WTC11 (cell line): ENCODE measurements around the gene KRT34. TPM values are rescaled to one million over a fixed set of nuclear protein-coding genes. Genes with fewer than 3 reads are reported as not detected.

Experiments used
- ATAC-seq: fragments of 200-7000 bp; cut with Tn5 transposase; 2 replicates; pipeline ENCODE4 v1.10.0; 2021; ENCODE audit warnings: mild to moderate bottlenecking, moderate library complexity
- CTCF ChIA-PET: fragments of 300-600 bp; sonication (Branson Sonifier 250); formaldehyde crosslinking; loops from one replicate; lab custom pipeline; 2021; ENCODE audit warnings: antibody characterized with exemption; lab: Charles Lee
- POLR2A ChIA-PET: fragments of 350-600 bp; sonication (Branson Sonifier 250); formaldehyde crosslinking; loops from one replicate; lab custom pipeline; 2021; ENCODE audit warnings: antibody characterized with exemption; lab: Charles Lee
- DNase-seq: peaks from one replicate; pipeline ENCODE4 v3.0.0; 2021; ENCODE audit warnings: low spot score
- H3K27ac Mint-ChIP-seq: 2 replicates; pipeline ENCODE4 v1.8.0; 2021; ENCODE audit warnings: mixed read lengths
- H3K27me3 Mint-ChIP-seq: 2 replicates; pipeline ENCODE4 v1.8.0; 2021; ENCODE audit warnings: low read depth, mild to moderate bottlenecking, moderate library complexity, mixed read lengths
- H3K36me3 Mint-ChIP-seq: 2 replicates; pipeline ENCODE4 v1.8.0; 2021; ENCODE audit warnings: mixed read lengths
- H3K4me1 Mint-ChIP-seq: 2 replicates; pipeline ENCODE4 v1.8.0; 2022; ENCODE audit warnings: mixed read lengths
- H3K4me3 Mint-ChIP-seq: 2 replicates; pipeline ENCODE4 v1.8.0; 2021; ENCODE audit warnings: mild to moderate bottlenecking, moderate library complexity, mixed read lengths
- H3K9me3 Mint-ChIP-seq: 2 replicates; pipeline ENCODE4 v1.8.0; 2021; ENCODE audit warnings: mixed read lengths
- CBFB ChIP-seq: sonication (generic); formaldehyde crosslinking; IDR thresholded peaks from 2 replicates; pipeline ENCODE4 v1.8.1; 2022; ENCODE audit warnings: mild to moderate bottlenecking, low read depth, missing genetic modification reagents
- EMX1 ChIP-seq: fragments of 250-450 bp; sonication (Bioruptor Pico); IDR thresholded peaks from 2 replicates; pipeline ENCODE4 v1.8.0; 2021; ENCODE audit warnings: mild to moderate bottlenecking
- GABPB1 ChIP-seq: sonication (generic); formaldehyde crosslinking; IDR thresholded peaks from 2 replicates; pipeline ENCODE4 v1.8.1; 2023; ENCODE audit warnings: mild to moderate bottlenecking, missing genetic modification reagents
- GRHL2 ChIP-seq: fragments of 250-450 bp; sonication (Bioruptor Pico); IDR thresholded peaks from 2 replicates; pipeline ENCODE4 v1.8.0; 2022; ENCODE audit warnings: mild to moderate bottlenecking, moderate library complexity; ENCODE audit not compliant: insufficient replicate concordance, severe bottlenecking
- HMGA2 ChIP-seq: fragments of 250-450 bp; sonication (Bioruptor Pico); IDR thresholded peaks from 2 replicates; pipeline ENCODE4 v1.4.0; 2021; ENCODE audit warnings: mild to moderate bottlenecking, moderate library complexity
- IRF2 ChIP-seq: sonication (generic); formaldehyde crosslinking; IDR thresholded peaks from 2 replicates; pipeline ENCODE4 v1.8.0; 2022; ENCODE audit warnings: low read depth, missing genetic modification reagents, borderline replicate concordance
- SMAD3 ChIP-seq: sonication (generic); formaldehyde crosslinking; IDR thresholded peaks from 2 replicates; pipeline ENCODE4 v1.8.0; 2022; ENCODE audit warnings: missing genetic modification reagents, mild to moderate bottlenecking, borderline replicate concordance
- SMAD4 ChIP-seq: sonication (generic); formaldehyde crosslinking; IDR thresholded peaks from 2 replicates; pipeline ENCODE4 v1.8.0; 2022; ENCODE audit warnings: mild to moderate bottlenecking, missing genetic modification reagents
- SOX15 ChIP-seq: fragments of 250-450 bp; sonication (Bioruptor Pico); IDR thresholded peaks from 2 replicates; pipeline ENCODE4 v1.9.0; 2021; ENCODE audit warnings: mild to moderate bottlenecking
- ZBTB21 ChIP-seq: sonication (generic); formaldehyde crosslinking; IDR thresholded peaks from 2 replicates; pipeline ENCODE4 v1.8.1; 2023; ENCODE audit warnings: mild to moderate bottlenecking, missing genetic modification reagents, borderline replicate concordance
- ZNF121 ChIP-seq: sonication (generic); formaldehyde crosslinking; IDR thresholded peaks from 2 replicates; pipeline ENCODE4 v1.8.0; 2023; ENCODE audit warnings: missing genetic modification reagents
- ZNF396 ChIP-seq: fragments of 250-450 bp; sonication (Bioruptor Pico); IDR thresholded peaks from 2 replicates; pipeline ENCODE4 v1.8.0; 2021; ENCODE audit warnings: mild to moderate bottlenecking, moderate library complexity, borderline replicate concordance
- total RNA-seq: library from RNA; stranded (reverse); gene quantifications from 3 replicates; pipeline ENCODE4 v1.2.3, GENCODE V29; 2021
- TF ChIP-seq, protein P1 (sequence below): sonication (generic); formaldehyde crosslinking; IDR thresholded peaks from 2 replicates; pipeline ENCODE4 v1.8.1; 2022; ENCODE audit warnings: missing genetic modification reagents, borderline replicate concordance
- TF ChIP-seq, protein P2 (sequence below): fragments of 250-450 bp; sonication (Bioruptor Pico); conservative IDR thresholded peaks from 2 replicates; pipeline ENCODE4 v1.9.0; 2021; ENCODE audit warnings: mild to moderate bottlenecking
- TF ChIP-seq, protein P3 (sequence below): fragments of 250-450 bp; sonication (Bioruptor Pico); IDR thresholded peaks from 2 replicates; pipeline ENCODE4 v1.9.0; 2021; ENCODE audit warnings: mild to moderate bottlenecking
- TF ChIP-seq, protein P4 (sequence below): sonication (generic); formaldehyde crosslinking; IDR thresholded peaks from 2 replicates; pipeline ENCODE4 v1.8.1; 2023; ENCODE audit warnings: mild to moderate bottlenecking, moderate library complexity, missing genetic modification reagents
- TF ChIP-seq, protein P5 (sequence below): sonication (generic); formaldehyde crosslinking; IDR thresholded peaks from 2 replicates; pipeline ENCODE4 v1.8.1; 2023; ENCODE audit warnings: mild to moderate bottlenecking, missing genetic modification reagents, borderline replicate concordance
- TF ChIP-seq, protein P6 (sequence below): sonication (generic); formaldehyde crosslinking; IDR thresholded peaks from 2 replicates; pipeline ENCODE4 v1.8.0; 2022; ENCODE audit warnings: mild to moderate bottlenecking, missing genetic modification reagents

The KRT34 gene
- total RNA-seq, 1 experiment from 2014 or later, result not detected

DNA sequence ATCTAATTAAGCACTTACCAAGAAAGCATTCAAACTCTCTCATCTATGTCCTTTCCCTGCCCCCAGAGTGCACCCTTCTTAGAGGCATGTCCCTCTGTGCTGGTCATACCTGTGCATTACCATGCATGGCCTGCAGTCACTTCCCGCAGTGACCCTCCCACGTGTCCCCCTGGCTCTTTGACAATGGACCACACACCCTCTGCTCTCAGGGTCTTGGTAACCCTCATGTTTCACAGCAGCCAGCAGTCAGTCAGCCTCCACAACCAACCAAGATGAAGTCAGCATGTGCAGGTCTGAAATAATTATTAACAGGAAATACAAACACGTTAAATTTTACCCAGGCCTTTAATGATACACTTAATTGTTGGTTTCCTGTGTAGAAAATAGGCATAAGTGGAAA, 41.6 kb downstream of the KRT34 start:
- CTCF ChIA-PET, result interaction anchor here (1.1 to 2.8 kb wide), 3 partner anchors 11 to 146 kb away, joined by 3 to 11 read pairs (median 6); no protein-coding TSS in a partner anchor
- Mint-ChIP-seq H3K27me3 (peaks cover 3% of the 10 kb centered on the region), H3K9me3 (peaks cover 36% of the 10 kb centered on the region), H3K4me1 (no peaks in the 10 kb centered on the region), H3K27ac (no peak overlapping the region), H3K36me3 (peaks cover 10% of the 10 kb centered on the region), H3K4me3 (no peak overlapping the region)
- ATAC-seq (no peak; the same call in 1 of the 2 replicates), DNase-seq (no peak)
- POLR2A ChIA-PET, result no interaction called here
- no peak for TF ChIP-seq ZNF396 (CRISPR knock-in tag)
- no peak for TF ChIP-seq EMX1
- no peak for TF ChIP-seq GABPB1
- TF ChIP-seq, protein P1, sequence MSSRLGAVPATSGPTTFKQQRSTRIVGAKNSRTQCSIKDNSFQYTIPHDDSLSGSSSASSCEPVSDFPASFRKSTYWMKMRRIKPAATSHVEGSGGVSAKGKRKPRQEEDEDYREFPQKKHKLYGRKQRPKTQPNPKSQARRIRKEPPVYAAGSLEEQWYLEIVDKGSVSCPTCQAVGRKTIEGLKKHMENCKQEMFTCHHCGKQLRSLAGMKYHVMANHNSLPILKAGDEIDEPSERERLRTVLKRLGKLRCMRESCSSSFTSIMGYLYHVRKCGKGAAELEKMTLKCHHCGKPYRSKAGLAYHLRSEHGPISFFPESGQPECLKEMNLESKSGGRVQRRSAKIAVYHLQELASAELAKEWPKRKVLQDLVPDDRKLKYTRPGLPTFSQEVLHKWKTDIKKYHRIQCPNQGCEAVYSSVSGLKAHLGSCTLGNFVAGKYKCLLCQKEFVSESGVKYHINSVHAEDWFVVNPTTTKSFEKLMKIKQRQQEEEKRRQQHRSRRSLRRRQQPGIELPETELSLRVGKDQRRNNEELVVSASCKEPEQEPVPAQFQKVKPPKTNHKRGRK, result no peak
- TF ChIP-seq, protein P2, sequence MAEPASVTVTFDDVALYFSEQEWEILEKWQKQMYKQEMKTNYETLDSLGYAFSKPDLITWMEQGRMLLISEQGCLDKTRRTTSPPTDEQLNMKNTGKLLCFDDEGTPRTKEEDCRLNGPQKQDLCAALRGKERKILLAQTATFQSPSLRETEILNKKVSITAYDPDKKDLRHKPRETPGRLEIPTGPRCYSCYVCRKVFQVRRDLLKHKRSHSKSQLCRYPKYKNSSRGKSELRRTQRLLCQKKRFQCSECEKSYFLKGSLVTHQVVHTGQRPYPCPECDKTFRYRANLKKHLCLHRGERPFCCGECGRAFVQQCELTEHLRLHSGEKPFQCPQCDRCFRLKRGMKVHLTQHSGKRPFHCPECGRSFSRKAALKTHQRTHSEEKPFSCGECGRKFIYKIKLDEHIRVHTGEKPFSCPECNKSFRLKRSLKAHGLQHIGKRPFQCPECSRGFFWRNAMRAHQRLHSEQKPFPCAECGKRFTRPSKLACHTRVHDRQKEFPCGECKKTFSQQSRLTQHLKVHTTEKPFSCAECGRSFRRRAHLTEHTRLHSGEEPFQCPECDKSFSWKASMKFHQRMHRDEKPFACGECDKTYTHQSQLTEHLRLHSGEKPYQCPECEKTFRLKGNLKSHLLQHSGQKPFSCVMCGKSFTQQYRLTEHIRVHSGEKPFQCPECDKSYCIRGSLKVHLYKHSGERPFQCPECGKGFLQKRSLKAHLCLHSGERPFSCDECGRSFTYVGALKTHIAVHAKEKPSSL (CRISPR knock-in tag), result no peak
- TF ChIP-seq, protein P3, sequence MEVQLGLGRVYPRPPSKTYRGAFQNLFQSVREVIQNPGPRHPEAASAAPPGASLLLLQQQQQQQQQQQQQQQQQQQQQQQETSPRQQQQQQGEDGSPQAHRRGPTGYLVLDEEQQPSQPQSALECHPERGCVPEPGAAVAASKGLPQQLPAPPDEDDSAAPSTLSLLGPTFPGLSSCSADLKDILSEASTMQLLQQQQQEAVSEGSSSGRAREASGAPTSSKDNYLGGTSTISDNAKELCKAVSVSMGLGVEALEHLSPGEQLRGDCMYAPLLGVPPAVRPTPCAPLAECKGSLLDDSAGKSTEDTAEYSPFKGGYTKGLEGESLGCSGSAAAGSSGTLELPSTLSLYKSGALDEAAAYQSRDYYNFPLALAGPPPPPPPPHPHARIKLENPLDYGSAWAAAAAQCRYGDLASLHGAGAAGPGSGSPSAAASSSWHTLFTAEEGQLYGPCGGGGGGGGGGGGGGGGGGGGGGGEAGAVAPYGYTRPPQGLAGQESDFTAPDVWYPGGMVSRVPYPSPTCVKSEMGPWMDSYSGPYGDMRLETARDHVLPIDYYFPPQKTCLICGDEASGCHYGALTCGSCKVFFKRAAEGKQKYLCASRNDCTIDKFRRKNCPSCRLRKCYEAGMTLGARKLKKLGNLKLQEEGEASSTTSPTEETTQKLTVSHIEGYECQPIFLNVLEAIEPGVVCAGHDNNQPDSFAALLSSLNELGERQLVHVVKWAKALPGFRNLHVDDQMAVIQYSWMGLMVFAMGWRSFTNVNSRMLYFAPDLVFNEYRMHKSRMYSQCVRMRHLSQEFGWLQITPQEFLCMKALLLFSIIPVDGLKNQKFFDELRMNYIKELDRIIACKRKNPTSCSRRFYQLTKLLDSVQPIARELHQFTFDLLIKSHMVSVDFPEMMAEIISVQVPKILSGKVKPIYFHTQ, result no peak
- TF ChIP-seq ZBTB21 (CRISPR knock-in tag), result no peak
- no peak for TF ChIP-seq IRF2 (CRISPR knock-in tag)
- TF ChIP-seq SOX15 (CRISPR knock-in tag), result no peak
- TF ChIP-seq ZNF121 (CRISPR knock-in tag), result no peak
- TF ChIP-seq HMGA2 (CRISPR knock-in tag), result no peak
- TF ChIP-seq, protein P4, sequence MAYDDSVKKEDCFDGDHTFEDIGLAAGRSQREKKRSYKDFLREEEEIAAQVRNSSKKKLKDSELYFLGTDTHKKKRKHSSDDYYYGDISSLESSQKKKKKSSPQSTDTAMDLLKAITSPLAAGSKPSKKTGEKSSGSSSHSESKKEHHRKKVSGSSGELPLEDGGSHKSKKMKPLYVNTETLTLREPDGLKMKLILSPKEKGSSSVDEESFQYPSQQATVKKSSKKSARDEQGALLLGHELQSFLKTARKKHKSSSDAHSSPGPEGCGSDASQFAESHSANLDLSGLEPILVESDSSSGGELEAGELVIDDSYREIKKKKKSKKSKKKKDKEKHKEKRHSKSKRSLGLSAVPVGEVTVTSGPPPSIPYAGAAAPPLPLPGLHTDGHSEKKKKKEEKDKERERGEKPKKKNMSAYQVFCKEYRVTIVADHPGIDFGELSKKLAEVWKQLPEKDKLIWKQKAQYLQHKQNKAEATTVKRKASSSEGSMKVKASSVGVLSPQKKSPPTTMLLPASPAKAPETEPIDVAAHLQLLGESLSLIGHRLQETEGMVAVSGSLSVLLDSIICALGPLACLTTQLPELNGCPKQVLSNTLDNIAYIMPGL (CRISPR knock-in tag), result no peak
- no peak for TF ChIP-seq CBFB (CRISPR knock-in tag)
- TF ChIP-seq SMAD4, result no peak
- TF ChIP-seq, protein P5, sequence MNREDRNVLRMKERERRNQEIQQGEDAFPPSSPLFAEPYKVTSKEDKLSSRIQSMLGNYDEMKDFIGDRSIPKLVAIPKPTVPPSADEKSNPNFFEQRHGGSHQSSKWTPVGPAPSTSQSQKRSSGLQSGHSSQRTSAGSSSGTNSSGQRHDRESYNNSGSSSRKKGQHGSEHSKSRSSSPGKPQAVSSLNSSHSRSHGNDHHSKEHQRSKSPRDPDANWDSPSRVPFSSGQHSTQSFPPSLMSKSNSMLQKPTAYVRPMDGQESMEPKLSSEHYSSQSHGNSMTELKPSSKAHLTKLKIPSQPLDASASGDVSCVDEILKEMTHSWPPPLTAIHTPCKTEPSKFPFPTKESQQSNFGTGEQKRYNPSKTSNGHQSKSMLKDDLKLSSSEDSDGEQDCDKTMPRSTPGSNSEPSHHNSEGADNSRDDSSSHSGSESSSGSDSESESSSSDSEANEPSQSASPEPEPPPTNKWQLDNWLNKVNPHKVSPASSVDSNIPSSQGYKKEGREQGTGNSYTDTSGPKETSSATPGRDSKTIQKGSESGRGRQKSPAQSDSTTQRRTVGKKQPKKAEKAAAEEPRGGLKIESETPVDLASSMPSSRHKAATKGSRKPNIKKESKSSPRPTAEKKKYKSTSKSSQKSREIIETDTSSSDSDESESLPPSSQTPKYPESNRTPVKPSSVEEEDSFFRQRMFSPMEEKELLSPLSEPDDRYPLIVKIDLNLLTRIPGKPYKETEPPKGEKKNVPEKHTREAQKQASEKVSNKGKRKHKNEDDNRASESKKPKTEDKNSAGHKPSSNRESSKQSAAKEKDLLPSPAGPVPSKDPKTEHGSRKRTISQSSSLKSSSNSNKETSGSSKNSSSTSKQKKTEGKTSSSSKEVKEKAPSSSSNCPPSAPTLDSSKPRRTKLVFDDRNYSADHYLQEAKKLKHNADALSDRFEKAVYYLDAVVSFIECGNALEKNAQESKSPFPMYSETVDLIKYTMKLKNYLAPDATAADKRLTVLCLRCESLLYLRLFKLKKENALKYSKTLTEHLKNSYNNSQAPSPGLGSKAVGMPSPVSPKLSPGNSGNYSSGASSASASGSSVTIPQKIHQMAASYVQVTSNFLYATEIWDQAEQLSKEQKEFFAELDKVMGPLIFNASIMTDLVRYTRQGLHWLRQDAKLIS, result no peak
- TF ChIP-seq GRHL2 (CRISPR knock-in tag), result no peak
- no peak for TF ChIP-seq SMAD3 (CRISPR knock-in tag)
- TF ChIP-seq, protein P6, sequence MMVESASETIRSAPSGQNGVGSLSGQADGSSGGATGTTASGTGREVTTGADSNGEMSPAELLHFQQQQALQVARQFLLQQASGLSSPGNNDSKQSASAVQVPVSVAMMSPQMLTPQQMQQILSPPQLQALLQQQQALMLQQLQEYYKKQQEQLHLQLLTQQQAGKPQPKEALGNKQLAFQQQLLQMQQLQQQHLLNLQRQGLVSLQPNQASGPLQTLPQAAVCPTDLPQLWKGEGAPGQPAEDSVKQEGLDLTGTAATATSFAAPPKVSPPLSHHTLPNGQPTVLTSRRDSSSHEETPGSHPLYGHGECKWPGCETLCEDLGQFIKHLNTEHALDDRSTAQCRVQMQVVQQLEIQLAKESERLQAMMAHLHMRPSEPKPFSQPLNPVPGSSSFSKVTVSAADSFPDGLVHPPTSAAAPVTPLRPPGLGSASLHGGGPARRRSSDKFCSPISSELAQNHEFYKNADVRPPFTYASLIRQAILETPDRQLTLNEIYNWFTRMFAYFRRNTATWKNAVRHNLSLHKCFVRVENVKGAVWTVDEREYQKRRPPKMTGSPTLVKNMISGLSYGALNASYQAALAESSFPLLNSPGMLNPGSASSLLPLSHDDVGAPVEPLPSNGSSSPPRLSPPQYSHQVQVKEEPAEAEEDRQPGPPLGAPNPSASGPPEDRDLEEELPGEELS (CRISPR knock-in tag), result no peak
